K562 (cell line): Measurements from ENCODE around the gene C6orf62. TPM values are rescaled to one million over a fixed set of nuclear protein-coding genes. Genes with fewer than 3 reads are reported as not detected.

Source experiments
- ASH1L ChIP-seq: fragments of 450-650 bp; IDR thresholded peaks from 2 replicates; pipeline ENCODE4 v1.6.1; 2018; ENCODE audit warnings: borderline replicate concordance, mild to moderate bottlenecking, low read depth; ENCODE audit not compliant: partially characterized antibody
- KDM5B ChIP-seq: fragments of 200-600 bp; sonication (generic); IDR thresholded peaks from 2 replicates; pipeline ENCODE4 v1.6.1; 2012; ENCODE audit warnings: low read depth, mild to moderate bottlenecking, moderate library complexity, low read length, control low read depth, inconsistent platforms; ENCODE audit not compliant: insufficient replicate concordance
- MTA3 ChIP-seq: fragments of 450-650 bp; formaldehyde crosslinking; IDR thresholded peaks from 2 replicates; pipeline ENCODE4 v1.6.1; 2017; ENCODE audit warnings: mild to moderate bottlenecking, borderline replicate concordance
- PML ChIP-seq: IDR thresholded peaks from 2 replicates; pipeline ENCODE4 v1.6.1; 2012; ENCODE audit warnings: low read length, inconsistent platforms
- SIN3A ChIP-seq, 2 experiments: fragments of 150-350 bp in 1 of 2; IDR thresholded peaks; 2 replicates each; pipeline ENCODE4 v1.6.1; 2011 to 2016; ENCODE audit warnings: borderline replicate concordance in 2 of 2, low read depth in 2 of 2, low read length in 2 of 2, mild to moderate bottlenecking in 2 of 2, moderate library complexity in 2 of 2; ENCODE audit not compliant: control insufficient read depth in 1 of 2
- SMAD3 ChIP-seq: fragments of 450-650 bp; formaldehyde crosslinking; conservative IDR thresholded peaks from 2 replicates; pipeline ENCODE4 v1.4.0; 2020; ENCODE audit warnings: mild to moderate bottlenecking
- ZSCAN29 ChIP-seq: fragments of 450-650 bp; IDR thresholded peaks from 2 replicates; pipeline ENCODE4 v1.6.1; 2017
- polyA plus RNA-seq, 8 experiments: library from polyadenylated mRNA; depleted of rRNA in 4 of 8; stranded (reverse) in 5 of 8; unstranded in 3 of 8; fragments of >200 nt; fragmentation: Nextera tagmentation in 2 of 8; fragmentation: Illumina TruSeq in 1 of 8; extraction: Ambion mirVana in 2 of 8; extraction: Trizol in 1 of 8; gene quantifications; 2 replicates each; pipeline versions ENCODE4 v1.2.1 to v1.2.3, GENCODE V29; 2011 to 2014; ENCODE audit warnings: inconsistent platforms in 1 of 8, missing spikeins in 1 of 8
- total RNA-seq, 7 experiments: library from RNA; depleted of rRNA in 6 of 7; stranded (reverse); fragments of >200 nt in 6 of 7; fragmentation: Illumina TruSeq in 2 of 7; extraction: Trizol in 2 of 7; gene quantifications; 2 replicates each; pipeline versions ENCODE4 v1.2.1 to v1.2.3, GENCODE V29; 2011 to 2021; ENCODE audit warnings: low replicate concordance in 1 of 7
- TF ChIP-seq, protein P1 (sequence below), 2 experiments: fragments of 450-650 bp; IDR thresholded peaks; 2 replicates each; pipeline ENCODE4 v1.6.1; 2016; ENCODE audit warnings: mild to moderate bottlenecking in 2 of 2, borderline replicate concordance in 1 of 2, low read depth in 1 of 2, moderate library complexity in 1 of 2
- TF ChIP-seq, protein P2 (sequence below): fragments of 450-650 bp; formaldehyde crosslinking; conservative IDR thresholded peaks from 2 replicates; pipeline ENCODE4 v1.4.0; 2022; ENCODE audit warnings: mild to moderate bottlenecking, missing genetic modification characterization

Gene C6orf62
- total and polyA plus RNA-seq, 9 of the 15 experiments (the other 6 are each of a cell fraction or from before 2014, with no cell fraction given), result 48.5 to 579 (median 111) TPM

DNA sequence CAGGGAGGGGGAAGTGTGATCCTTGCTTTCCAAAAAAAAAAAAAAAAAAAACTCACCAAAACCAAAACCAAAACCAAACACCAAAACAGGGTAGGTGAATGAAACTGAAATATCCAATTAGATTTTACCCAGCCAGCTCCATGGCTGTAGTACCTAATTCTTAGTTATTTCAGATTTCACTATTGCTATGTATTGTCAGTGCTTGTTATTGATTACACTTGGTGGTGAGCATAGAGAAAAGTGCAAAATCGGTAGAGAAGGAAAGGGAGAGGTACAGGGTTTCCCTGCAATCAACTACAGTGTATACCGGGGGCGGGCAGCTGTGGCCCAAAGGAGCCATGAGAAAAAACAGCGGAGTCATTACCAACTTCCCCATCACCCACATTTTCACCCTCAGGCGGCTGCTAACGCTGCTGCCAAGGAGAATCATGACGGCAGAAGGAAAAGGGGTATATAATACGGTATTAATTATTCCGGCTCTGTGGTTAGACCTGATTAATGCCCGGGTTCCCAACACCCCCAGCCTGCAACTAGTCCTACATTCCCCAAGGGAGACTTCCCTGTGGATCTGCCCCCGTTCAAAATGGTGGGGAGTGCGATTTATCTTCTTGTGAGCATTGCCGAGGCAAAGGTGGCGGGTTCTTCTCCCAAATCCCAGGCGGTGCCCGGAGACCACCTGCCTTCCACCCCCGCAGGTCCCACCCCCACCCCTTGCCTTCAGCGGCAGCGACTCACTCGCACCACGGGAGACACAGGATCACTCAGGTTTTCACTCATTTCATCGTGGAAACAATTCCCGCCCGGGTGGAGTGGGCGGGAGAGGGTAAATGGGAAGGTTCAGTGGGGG, at the start of gene C6orf62 (continued):
- TF ChIP-seq, protein P1, sequence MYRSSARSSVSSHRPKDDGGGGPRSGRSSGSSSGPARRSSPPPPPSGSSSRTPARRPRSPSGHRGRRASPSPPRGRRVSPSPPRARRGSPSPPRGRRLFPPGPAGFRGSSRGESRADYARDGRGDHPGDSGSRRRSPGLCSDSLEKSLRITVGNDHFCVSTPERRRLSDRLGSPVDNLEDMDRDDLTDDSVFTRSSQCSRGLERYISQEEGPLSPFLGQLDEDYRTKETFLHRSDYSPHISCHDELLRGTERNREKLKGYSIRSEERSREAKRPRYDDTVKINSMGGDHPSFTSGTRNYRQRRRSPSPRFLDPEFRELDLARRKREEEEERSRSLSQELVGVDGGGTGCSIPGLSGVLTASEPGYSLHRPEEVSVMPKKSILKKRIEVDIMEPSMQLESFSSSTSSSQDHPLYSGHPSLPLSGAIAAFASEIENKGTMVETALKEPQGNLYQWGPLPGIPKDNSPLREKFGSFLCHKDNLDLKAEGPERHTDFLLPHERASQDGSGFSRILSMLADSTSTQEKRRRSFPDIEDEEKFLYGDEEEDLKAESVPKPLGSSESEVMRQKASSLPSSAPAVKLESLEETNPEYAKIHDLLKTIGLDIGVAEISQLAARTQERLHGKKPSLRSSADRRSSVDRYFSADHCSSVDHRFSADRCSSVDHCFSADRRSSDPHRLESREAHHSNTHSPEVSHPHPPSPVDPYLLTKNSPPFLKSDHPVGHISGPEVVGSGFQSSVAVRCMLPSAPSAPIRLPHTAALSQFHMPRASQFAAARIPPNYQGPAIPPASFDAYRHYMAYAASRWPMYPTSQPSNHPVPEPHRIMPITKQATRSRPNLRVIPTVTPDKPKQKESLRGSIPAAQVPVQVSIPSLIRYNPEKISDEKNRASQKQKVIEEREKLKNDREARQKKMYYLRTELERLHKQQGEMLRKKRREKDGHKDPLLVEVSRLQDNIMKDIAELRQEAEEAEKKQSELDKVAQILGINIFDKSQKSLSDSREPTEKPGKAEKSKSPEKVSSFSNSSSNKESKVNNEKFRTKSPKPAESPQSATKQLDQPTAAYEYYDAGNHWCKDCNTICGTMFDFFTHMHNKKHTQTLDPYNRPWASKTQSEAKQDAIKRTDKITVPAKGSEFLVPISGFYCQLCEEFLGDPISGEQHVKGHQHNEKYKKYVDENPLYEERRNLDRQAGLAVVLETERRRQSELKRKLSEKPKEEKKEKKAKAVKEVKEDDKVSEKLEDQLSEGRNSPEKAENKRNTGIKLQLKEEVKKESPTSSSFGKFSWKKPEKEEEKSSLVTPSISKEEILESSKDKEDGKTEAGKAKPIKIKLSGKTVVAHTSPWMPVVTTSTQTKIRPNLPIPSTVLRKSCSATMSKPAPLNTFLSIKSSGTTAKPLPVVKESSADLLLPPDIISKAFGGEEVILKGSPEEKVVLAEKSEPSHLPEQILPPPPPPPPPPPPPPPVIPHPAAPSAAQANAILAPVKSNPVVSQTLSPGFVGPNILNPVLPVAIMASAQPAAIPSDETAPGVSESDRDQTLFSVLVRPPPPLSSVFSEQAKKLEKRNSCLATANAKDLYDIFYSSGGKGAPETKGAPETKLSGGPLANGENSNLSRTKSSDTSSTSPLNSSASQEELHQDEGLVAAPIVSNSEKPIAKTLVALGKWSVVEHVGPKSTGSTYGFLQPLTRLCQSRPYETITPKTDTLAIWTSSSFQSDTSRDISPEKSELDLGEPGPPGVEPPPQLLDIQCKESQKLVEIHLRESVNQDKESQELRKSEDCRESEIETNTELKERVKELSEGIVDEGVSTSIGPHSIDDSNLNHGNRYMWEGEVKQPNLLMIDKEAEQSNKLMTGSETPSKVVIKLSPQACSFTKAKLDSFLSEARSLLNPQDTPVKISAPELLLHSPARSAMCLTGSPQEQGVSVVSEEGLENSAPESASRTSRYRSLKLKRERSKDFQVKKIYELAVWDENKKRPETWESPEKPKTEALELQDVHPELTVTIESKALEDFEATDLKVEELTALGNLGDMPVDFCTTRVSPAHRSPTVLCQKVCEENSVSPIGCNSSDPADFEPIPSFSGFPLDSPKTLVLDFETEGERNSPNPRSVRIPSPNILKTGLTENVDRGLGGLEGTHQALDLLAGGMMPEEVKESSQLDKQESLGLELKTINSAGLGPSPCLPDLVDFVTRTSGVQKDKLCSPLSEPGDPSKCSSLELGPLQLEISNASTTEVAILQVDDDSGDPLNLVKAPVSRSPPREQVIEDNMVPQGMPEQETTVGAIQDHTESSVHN (IDR thresholded peaks at IDR 0.05; ENCODE audit: borderline replicate concordance in 1 of 2, low read depth in 1 of 2), result 0 out of 4 replicates have a peak, but pooled peaks of 1 of the 2 experiments have one; percentile 15
- 0 out of 2 replicates have a peak, but pooled peaks have one; percentile 2 for TF ChIP-seq SMAD3 (CRISPR knock-in tag)
- TF ChIP-seq KDM5B, result peak; percentile 61
- peak; percentile 44; the same call in 1 of the 2 replicates for TF ChIP-seq MTA3
- TF ChIP-seq ASH1L, result no peak
- peak; percentile 44; the same call in 1 of the 2 replicates for TF ChIP-seq ZSCAN29
- TF ChIP-seq SIN3A (IDR thresholded peaks at IDR 0.05; ENCODE audit: borderline replicate concordance in 2 of 2, control insufficient read depth in 1 of 2, low read depth in 2 of 2, low read length in 2 of 2), result peak; percentile 53 to 74; a peak in 2 of 4 replicates
- TF ChIP-seq, protein P2, sequence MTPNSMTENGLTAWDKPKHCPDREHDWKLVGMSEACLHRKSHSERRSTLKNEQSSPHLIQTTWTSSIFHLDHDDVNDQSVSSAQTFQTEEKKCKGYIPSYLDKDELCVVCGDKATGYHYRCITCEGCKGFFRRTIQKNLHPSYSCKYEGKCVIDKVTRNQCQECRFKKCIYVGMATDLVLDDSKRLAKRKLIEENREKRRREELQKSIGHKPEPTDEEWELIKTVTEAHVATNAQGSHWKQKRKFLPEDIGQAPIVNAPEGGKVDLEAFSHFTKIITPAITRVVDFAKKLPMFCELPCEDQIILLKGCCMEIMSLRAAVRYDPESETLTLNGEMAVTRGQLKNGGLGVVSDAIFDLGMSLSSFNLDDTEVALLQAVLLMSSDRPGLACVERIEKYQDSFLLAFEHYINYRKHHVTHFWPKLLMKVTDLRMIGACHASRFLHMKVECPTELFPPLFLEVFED (CRISPR knock-in tag), result 0 out of 2 replicates have a peak, but pooled peaks have one; percentile 35
- 0 out of 2 replicates have a peak, but pooled peaks have one; percentile 25 for TF ChIP-seq PML
